C4-2B (cell line): Measurements from ENCODE around the gene TEX9.

ENCODE experiments used
- ZFX ChIP-seq: fragments of 450-650 bp; IDR thresholded peaks from 2 replicates; pipeline ENCODE4 v1.6.1; 2017
- TF ChIP-seq, protein P1 (sequence below): fragments of 450-650 bp; conservative IDR thresholded peaks from 2 replicates; pipeline ENCODE4 v1.5.1; 2017; ENCODE audit warnings: mild to moderate bottlenecking

DNA sequence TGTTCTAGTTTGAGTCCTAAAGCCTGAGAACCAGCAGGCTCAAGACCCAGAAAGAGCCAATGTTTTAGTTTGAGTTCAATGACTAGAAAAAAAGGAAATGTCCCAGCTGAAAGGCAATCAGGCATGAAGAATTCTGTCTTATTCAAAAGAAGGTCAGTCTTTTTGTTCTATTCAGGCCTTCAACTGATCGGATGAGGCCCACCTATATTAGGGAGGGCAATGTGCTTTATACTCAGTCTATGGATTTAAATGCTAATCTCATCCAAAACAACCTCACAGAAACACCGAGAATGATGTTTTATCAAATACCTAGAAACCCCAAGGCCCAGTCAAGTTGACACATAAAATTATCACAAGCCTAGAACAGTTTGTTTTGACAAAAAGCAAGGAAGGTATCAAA lies 95.7 kb downstream of the TEX9 start:
- TF ChIP-seq, protein P1, sequence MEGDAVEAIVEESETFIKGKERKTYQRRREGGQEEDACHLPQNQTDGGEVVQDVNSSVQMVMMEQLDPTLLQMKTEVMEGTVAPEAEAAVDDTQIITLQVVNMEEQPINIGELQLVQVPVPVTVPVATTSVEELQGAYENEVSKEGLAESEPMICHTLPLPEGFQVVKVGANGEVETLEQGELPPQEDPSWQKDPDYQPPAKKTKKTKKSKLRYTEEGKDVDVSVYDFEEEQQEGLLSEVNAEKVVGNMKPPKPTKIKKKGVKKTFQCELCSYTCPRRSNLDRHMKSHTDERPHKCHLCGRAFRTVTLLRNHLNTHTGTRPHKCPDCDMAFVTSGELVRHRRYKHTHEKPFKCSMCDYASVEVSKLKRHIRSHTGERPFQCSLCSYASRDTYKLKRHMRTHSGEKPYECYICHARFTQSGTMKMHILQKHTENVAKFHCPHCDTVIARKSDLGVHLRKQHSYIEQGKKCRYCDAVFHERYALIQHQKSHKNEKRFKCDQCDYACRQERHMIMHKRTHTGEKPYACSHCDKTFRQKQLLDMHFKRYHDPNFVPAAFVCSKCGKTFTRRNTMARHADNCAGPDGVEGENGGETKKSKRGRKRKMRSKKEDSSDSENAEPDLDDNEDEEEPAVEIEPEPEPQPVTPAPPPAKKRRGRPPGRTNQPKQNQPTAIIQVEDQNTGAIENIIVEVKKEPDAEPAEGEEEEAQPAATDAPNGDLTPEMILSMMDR = no peak
- TF ChIP-seq ZFX = no peak
